Airway epithelial cell (primary cell): ENCODE results near the gene SCYGR8. TPM values are rescaled to one million over a fixed set of nuclear protein-coding genes. Genes with fewer than 3 reads are reported as not detected.

Experiments
- total RNA-seq: library from RNA; depleted of rRNA; stranded (reverse); fragments of >200 nt; gene quantifications from 2 replicates; pipeline ENCODE4 v1.2.3, GENCODE V29; 2015

SCYGR8 gene, protein sequence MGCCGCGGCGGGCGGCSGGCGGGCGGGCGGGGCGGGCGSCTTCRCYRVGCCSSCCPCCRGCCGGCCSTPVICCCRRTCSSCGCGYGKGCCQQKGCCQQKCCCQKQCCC
- total RNA-seq, result not detected in 2 replicates

DNA sequence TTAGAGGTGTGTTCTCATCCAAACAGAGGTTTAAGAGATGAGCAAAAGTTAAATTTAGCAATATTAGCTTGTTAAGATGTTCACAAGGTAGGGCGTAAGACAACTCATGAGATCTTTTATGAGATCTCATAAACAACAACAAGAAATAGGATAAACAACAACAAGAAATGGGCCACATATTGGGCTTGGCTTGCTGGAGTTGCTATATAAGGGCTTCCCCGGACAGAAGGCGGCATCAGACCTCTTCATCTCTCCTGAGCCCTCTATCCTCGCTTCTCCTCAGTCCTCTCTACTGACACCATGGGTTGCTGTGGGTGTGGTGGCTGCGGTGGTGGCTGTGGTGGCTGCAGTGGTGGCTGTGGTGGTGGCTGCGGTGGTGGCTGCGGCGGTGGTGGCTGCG lies at the start of gene SCYGR8:
Gene SCYGR8 (plus strand): TSS at position 301 of the 400 bp plus-strand sequence. CDS start 0 bp downstream, at position 301.

DNA sequence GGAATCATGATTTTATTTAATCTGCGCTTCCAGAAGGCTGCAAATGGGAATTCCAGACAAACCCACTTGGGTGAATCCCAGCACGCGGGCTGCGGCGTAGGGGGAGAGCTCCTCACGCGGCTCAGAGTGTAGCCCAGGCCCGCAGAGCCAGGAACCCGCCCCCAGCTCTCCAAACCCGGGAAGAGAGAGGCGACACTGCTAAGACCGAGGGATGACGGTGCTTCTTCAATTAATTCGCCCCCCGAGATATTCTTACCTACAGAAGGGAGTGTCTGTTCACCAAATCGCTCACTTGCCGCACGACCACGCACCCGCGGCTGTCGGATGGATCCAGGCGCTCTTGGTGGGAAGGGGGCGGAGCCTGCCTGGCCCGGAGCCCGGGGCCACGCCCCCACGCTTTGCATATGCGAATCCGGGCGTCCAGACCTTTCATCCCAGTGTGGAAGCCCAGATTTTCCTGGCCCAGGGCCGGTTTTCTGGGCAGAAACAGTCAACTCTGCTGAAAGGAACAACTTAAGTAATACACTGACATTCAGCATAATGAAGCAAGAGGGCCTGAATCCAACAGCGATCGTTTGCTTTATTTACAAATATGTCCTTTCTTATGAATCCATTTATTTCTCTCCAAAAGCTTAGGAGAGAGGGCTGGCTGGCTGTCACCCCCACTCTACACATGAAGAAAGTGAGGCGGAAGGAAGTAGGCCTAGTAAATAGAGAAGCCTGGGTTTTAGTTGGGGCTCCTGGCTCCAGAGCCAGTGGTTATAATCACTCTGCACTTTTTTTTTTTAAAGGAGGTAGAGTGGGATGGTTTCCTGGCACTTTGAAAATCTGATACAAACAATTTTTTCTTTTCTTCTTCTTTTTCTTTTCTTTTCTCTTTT lies 27.8 kb upstream of the SCYGR8 start, which contains the start of gene SLC19A3:
Gene SLC19A3 (minus strand): TSS at position 342 of the 881 bp plus-strand sequence. CDS start 15,710 bp downstream, outside the sequence.

GRCh38 chr2:227724394-227725039 lies 21.2 kb upstream of the SCYGR8 start, which contains the start of gene SCYGR6:
Gene SCYGR6 (minus strand): TSS chr2:227724757. CDS start chr2:227724757, 0 bp downstream.

GRCh38 chr2:227728035-227728434 lies 17.7 kb upstream of the SCYGR8 start, which contains the start of gene SCYGR7:
Gene SCYGR7 (plus strand): TSS chr2:227728335. CDS start chr2:227728335, 0 bp downstream.

Other genes with a start within 250 kb of the SCYGR8 start
- not detected in 2 replicates for gene SCYGR2, start 147.0 kb upstream of the SCYGR8 start, total RNA-seq
- gene SCYGR3, start 131.1 kb upstream of the SCYGR8 start, total RNA-seq, result not detected in 2 replicates
- not detected in 2 replicates for gene SCYGR4, start 128.4 kb upstream of the SCYGR8 start, total RNA-seq
- gene SCYGR5, start 79.1 kb upstream of the SCYGR8 start, total RNA-seq, result not detected in 2 replicates
- 0.23 and 0.42 TPM in 2 replicates for gene SLC19A3, start 27.9 kb upstream of the SCYGR8 start, total RNA-seq
- gene SCYGR6, start 21.1 kb upstream of the SCYGR8 start, total RNA-seq, result not detected in 2 replicates
- not detected in 2 replicates for gene SCYGR7, start 17.6 kb upstream of the SCYGR8 start, total RNA-seq
- 14.9 and 17.5 TPM in 2 replicates for gene CCL20, start 67.9 kb downstream of the SCYGR8 start, total RNA-seq
- gene DAW1, start 125.7 kb downstream of the SCYGR8 start, total RNA-seq, result 0.35 and 0.79 TPM in 2 replicates